Measurements from ENCODE around the gene ARHGAP22.

The ARHGAP22 gene

DNA sequence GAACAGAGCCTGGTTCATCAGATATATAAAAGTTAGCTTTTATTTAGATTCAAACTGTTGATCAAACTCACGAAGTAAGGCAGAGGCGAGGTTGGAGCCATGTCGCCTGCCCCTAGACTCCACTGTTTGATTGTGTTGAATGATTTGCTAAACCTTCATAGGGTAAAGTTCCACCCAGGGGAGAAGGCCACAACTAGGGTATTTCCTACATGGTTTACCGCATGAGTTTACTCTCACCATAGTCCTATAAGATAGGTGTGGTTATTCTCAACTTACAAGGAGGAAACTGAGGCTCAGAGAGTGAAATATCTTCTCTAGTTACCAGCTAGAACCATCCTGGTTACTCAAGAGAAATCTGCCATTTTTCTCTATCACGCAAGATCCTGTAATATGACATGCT is 31.8 kb downstream of the ARHGAP22 start:
- Histone ChIP-seq H3K9me2 (replicated peaks; ENCODE audit: insufficient read depth, low read length) (no peaks in the 10 kb centered on the region), H3F3A (ENCODE audit: insufficient read depth, low read length) (no peaks in the 10 kb centered on the region), H3K36me3 (replicated peaks; ENCODE audit: insufficient read depth, low read length) (no peaks in the 10 kb centered on the region), H3K4me2 (ENCODE audit: low read depth, low read length) (no peak overlapping the region), H3K79me2 (ENCODE audit: low read length) (no peaks in the 10 kb centered on the region), H2AFZ (ENCODE audit: low read length) (no peak overlapping the region), H3K27ac (ENCODE audit: low read length) (no peak overlapping the region), H3K4me3 (ENCODE audit: low read length) (no peak overlapping the region), H3K9ac (ENCODE audit: low read length) (no peak overlapping the region), H3K4me1 (ENCODE audit: low read length) (no peaks in the 10 kb centered on the region), H3K27me3 (replicated peaks; ENCODE audit: insufficient read depth, low read length) (no peaks in the 10 kb centered on the region), H3K9me3 (replicated peaks; ENCODE audit: insufficient read depth, low read length) (no peaks in the 10 kb centered on the region), H4K20me1 (ENCODE audit: insufficient read depth, low read length) (no peaks in the 10 kb centered on the region)
- TF ChIP-seq EZH2phosphoT487 (IDR thresholded peaks at IDR 0.05; ENCODE audit: low read length) (no peak), EZH2 (optimal IDR thresholded peaks at IDR 0.05; ENCODE audit: low read depth, low read length) (no peak)
- TF ChIP-seq, protein P1, sequence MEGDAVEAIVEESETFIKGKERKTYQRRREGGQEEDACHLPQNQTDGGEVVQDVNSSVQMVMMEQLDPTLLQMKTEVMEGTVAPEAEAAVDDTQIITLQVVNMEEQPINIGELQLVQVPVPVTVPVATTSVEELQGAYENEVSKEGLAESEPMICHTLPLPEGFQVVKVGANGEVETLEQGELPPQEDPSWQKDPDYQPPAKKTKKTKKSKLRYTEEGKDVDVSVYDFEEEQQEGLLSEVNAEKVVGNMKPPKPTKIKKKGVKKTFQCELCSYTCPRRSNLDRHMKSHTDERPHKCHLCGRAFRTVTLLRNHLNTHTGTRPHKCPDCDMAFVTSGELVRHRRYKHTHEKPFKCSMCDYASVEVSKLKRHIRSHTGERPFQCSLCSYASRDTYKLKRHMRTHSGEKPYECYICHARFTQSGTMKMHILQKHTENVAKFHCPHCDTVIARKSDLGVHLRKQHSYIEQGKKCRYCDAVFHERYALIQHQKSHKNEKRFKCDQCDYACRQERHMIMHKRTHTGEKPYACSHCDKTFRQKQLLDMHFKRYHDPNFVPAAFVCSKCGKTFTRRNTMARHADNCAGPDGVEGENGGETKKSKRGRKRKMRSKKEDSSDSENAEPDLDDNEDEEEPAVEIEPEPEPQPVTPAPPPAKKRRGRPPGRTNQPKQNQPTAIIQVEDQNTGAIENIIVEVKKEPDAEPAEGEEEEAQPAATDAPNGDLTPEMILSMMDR (IDR thresholded peaks at IDR 0.05; ENCODE audit: low read length), result no peak
- no peak for DNase-seq

DNA sequence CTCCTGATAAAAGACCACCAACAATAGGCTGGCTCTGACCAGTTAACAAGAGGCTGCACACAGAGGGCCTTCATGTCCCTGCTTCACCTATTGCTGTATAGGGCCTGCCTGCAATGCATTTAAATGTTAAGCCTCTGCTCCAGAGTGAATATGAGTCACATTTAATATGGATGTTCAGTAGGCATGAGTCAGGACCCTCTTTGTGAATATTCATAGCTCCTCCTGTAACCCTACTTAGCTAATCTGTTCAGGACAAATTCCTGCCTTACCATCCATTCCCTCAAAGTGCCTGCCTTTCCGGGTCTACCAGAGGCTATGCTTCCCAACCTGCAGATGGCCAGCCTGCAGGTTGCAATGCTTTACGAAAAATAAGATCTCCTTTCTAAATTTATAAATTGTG is 32.5 kb downstream of the ARHGAP22 start:
- no peaks in the 10 kb centered on the region for H3K27me3 ChIP-seq (replicated peaks; ENCODE audit: insufficient read depth, low read length)
- TF ChIP-seq EZH2phosphoT487 (IDR thresholded peaks at IDR 0.05; ENCODE audit: low read length), result no peak
- no peak for TF ChIP-seq EZH2 (optimal IDR thresholded peaks at IDR 0.05; ENCODE audit: low read depth, low read length)
- TF ChIP-seq, protein P1 (IDR thresholded peaks at IDR 0.05; ENCODE audit: low read length), result no peak
- DNase-seq, result no peak
- no peak overlapping the region for H3K4me2 ChIP-seq (ENCODE audit: low read depth, low read length)
- no peak overlapping the region for H3K9ac ChIP-seq (ENCODE audit: low read length)
- no peaks in the 10 kb centered on the region for H4K20me1 ChIP-seq (ENCODE audit: insufficient read depth, low read length)
- no peaks in the 10 kb centered on the region for H3K36me3 ChIP-seq (replicated peaks; ENCODE audit: insufficient read depth, low read length)
- H2AFZ ChIP-seq (ENCODE audit: low read length), result no peak overlapping the region
- H3K4me3 ChIP-seq (ENCODE audit: low read length), result no peak overlapping the region
- no peaks in the 10 kb centered on the region for H3K9me3 ChIP-seq (replicated peaks; ENCODE audit: insufficient read depth, low read length)
- no peak overlapping the region for H3K27ac ChIP-seq (ENCODE audit: low read length)
- no peaks in the 10 kb centered on the region for H3K9me2 ChIP-seq (replicated peaks; ENCODE audit: insufficient read depth, low read length)
- H3K79me2 ChIP-seq (ENCODE audit: low read length), result no peaks in the 10 kb centered on the region
- no peaks in the 10 kb centered on the region for H3F3A ChIP-seq (ENCODE audit: insufficient read depth, low read length)
- no peaks in the 10 kb centered on the region for H3K4me1 ChIP-seq (ENCODE audit: low read length)

DNA sequence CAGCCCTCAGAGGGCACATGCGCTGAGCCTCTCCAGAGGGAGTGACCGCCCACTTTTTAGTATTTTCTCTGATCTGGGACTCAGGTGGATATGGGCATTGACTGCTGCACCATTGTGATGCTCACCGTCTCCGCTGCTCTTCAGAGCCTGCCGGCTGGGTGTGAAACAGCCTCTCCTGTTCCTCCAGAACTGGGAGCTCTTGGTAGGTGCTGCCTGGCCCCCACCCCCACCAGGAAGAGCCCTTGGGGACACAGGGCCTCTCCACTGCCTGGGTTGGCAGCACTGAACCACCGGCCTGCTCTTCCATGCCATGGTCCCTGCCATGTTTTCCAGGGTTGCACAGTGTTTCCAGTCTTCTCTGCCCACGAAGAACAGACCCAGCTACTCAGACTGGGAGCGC is 36.3 kb downstream of the ARHGAP22 start:
- no peak for DNase-seq
- TF ChIP-seq EZH2 (optimal IDR thresholded peaks at IDR 0.05; ENCODE audit: low read depth, low read length) (no peak), EZH2phosphoT487 (IDR thresholded peaks at IDR 0.05; ENCODE audit: low read length) (no peak)
- TF ChIP-seq, protein P1 (IDR thresholded peaks at IDR 0.05; ENCODE audit: low read length), result no peak
- H3K9me2 ChIP-seq (replicated peaks; ENCODE audit: insufficient read depth, low read length), result no peaks in the 10 kb centered on the region
- H3K79me2 ChIP-seq (ENCODE audit: low read length), result no peaks in the 10 kb centered on the region
- H2AFZ ChIP-seq (ENCODE audit: low read length), result no peak overlapping the region
- no peak overlapping the region for H3K4me3 ChIP-seq (ENCODE audit: low read length)
- H3K36me3 ChIP-seq (replicated peaks; ENCODE audit: insufficient read depth, low read length), result no peaks in the 10 kb centered on the region
- H3K4me1 ChIP-seq (ENCODE audit: low read length), result no peaks in the 10 kb centered on the region
- no peaks in the 10 kb centered on the region for H3F3A ChIP-seq (ENCODE audit: insufficient read depth, low read length)
- no peak overlapping the region for H3K27ac ChIP-seq (ENCODE audit: low read length)
- no peaks in the 10 kb centered on the region for H3K9me3 ChIP-seq (replicated peaks; ENCODE audit: insufficient read depth, low read length)
- no peak overlapping the region for H3K4me2 ChIP-seq (ENCODE audit: low read depth, low read length)
- H3K9ac ChIP-seq (ENCODE audit: low read length), result no peak overlapping the region
- H3K27me3 ChIP-seq (replicated peaks; ENCODE audit: insufficient read depth, low read length), result no peaks in the 10 kb centered on the region
- no peaks in the 10 kb centered on the region for H4K20me1 ChIP-seq (ENCODE audit: insufficient read depth, low read length)

All from MM.1S (cell line).